ENCODE results near the gene ALDH4A1. TPM values are rescaled to one million over a fixed set of nuclear protein-coding genes. Genes with fewer than 3 reads are reported as not detected.

Gene ALDH4A1
- total and polyA plus RNA-seq, 2 experiments from 2014 or later = 103 to 122 TPM

DNA sequence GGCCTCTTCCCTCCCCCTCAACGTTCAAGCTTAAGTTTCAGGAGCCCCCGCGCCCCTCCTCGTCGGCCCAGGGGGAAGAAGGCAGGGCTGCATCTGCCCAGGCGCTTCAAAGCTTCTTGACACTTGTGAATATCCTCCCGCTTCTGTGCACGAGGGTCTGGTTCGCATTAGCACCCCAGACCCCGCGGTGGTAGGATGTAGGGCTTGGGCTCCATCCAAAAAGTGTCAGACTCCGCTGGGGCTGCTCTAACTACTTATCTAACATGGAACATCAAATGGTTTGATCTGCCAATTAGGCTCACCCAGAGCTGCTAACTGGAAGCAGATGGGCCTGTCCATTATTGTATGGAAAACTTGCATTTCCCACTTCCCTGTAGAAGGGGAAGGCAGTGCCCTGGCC, 71.8 kb downstream of the ALDH4A1 start:
- H3K9me3 ChIP-seq (ENCODE audit: low read depth) = no peaks in the 10 kb centered on the region
- no peak for DNase-seq (ENCODE audit: low read depth in 1 of 2, low spot score in 1 of 2)
- no peaks in the 10 kb centered on the region for H3K4me1 ChIP-seq (ENCODE audit: low read depth)
- TF ChIP-seq, protein P1, sequence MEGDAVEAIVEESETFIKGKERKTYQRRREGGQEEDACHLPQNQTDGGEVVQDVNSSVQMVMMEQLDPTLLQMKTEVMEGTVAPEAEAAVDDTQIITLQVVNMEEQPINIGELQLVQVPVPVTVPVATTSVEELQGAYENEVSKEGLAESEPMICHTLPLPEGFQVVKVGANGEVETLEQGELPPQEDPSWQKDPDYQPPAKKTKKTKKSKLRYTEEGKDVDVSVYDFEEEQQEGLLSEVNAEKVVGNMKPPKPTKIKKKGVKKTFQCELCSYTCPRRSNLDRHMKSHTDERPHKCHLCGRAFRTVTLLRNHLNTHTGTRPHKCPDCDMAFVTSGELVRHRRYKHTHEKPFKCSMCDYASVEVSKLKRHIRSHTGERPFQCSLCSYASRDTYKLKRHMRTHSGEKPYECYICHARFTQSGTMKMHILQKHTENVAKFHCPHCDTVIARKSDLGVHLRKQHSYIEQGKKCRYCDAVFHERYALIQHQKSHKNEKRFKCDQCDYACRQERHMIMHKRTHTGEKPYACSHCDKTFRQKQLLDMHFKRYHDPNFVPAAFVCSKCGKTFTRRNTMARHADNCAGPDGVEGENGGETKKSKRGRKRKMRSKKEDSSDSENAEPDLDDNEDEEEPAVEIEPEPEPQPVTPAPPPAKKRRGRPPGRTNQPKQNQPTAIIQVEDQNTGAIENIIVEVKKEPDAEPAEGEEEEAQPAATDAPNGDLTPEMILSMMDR (IDR thresholded peaks at IDR 0.05; ENCODE audit: low read depth, low read length) = no peak
- H3K27ac ChIP-seq = no peak overlapping the region
- no peak overlapping the region for H3K4me3 ChIP-seq
- no peaks in the 10 kb centered on the region for H3K36me3 ChIP-seq
- peaks cover 26% of the 10 kb centered on the region for H3K27me3 ChIP-seq

DNA sequence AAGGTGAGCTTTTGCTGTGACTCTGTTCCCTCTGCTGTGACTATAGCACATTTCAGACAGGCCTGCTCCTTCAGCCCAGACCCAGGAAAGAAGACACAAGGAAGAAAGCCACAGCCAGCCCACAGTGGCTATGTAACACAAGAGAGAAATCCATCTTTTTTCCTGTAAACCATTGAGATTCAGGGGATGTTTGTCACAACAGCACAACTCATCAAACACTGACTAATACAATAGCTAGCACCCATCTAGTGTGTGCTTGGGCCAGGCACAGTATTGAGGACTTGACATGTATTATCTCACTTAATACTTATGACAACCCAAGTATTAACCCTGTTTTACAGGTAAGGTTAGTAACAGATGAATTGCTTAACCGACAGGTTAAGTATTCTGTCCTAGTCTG, 72.7 kb downstream of the ALDH4A1 start:
- DNase-seq (ENCODE audit: low read depth in 1 of 2, low spot score in 1 of 2) = no peak
- H3K9me3 ChIP-seq (ENCODE audit: low read depth) = no peaks in the 10 kb centered on the region
- H3K4me3 ChIP-seq = no peak overlapping the region
- H3K27ac ChIP-seq = no peak overlapping the region
- H3K4me1 ChIP-seq (ENCODE audit: low read depth) = no peaks in the 10 kb centered on the region
- H3K36me3 ChIP-seq = no peaks in the 10 kb centered on the region
- H3K27me3 ChIP-seq = peaks cover 17% of the 10 kb centered on the region
- TF ChIP-seq, protein P1 (IDR thresholded peaks at IDR 0.05; ENCODE audit: low read depth, low read length) = no peak

DNA sequence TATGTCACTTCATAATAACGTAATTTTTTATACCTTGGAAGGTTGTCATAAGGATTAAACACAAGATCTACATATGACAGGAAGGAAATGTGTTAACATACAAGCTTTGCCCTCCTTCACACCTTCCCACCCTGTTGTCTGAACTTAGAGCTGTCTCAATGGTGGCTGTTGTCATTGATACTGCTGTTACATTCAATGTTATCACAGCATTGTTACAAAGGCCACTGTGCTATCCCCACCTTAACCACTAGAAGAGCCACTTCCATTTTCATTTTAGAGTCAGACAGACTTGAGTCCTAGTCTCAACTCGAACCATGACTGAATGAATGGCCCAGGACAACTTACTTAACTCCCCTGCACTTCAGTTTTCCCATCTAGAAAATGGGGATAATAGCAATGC, 74.1 kb downstream of the ALDH4A1 start:
- Histone ChIP-seq H3K27ac (no peak overlapping the region), H3K9me3 (ENCODE audit: low read depth) (no peaks in the 10 kb centered on the region), H3K4me3 (no peak overlapping the region), H3K27me3 (peaks cover 3% of the 10 kb centered on the region), H3K36me3 (no peaks in the 10 kb centered on the region), H3K4me1 (ENCODE audit: low read depth) (no peaks in the 10 kb centered on the region)
- DNase-seq (ENCODE audit: low read depth in 1 of 2, low spot score in 1 of 2) = no peak
- TF ChIP-seq, protein P1 (IDR thresholded peaks at IDR 0.05; ENCODE audit: low read depth, low read length) = no peak

DNA sequence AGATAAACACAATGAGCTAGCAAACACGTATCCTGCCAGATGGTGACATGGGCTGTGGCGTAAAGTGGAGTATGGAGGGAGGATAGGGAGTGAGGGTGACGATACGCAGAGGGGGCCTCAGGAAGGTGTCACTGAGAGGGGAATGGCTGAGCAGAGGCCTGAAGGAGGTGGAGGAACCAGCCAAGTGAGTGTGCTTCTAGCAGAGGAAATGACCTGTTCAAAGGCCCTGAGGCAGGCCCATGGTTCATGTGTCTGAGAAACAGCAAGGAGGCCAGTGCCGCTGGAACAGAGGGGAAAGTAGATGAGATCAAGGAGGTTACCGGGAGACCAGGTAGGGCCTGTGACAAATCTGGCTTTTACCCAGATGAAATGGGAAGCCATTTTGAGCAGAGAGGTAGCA, 78.9 kb downstream of the ALDH4A1 start:
- no peaks in the 10 kb centered on the region for H3K36me3 ChIP-seq
- no peaks in the 10 kb centered on the region for H3K4me1 ChIP-seq (ENCODE audit: low read depth)
- no peak for DNase-seq (ENCODE audit: low read depth in 1 of 2, low spot score in 1 of 2)
- TF ChIP-seq, protein P1 (IDR thresholded peaks at IDR 0.05; ENCODE audit: low read depth, low read length) = no peak
- H3K4me3 ChIP-seq = no peak overlapping the region
- peaks cover 22% of the 10 kb centered on the region for H3K27me3 ChIP-seq
- no peak overlapping the region for H3K27ac ChIP-seq
- no peaks in the 10 kb centered on the region for H3K9me3 ChIP-seq (ENCODE audit: low read depth)

Other genes starting within 250 kb of the ALDH4A1 start
- not detected in 2 replicates for gene TAS1R2, start 42.9 kb downstream of the ALDH4A1 start, total RNA-seq
- not detected in 2 replicates for gene TAS1R2, start 42.9 kb downstream of the ALDH4A1 start, polyA plus RNA-seq
- gene IFFO2, start 54.1 kb upstream of the ALDH4A1 start, total RNA-seq = 8.0 and 18.5 TPM in 2 replicates
- 0.78 and 1.8 TPM in 2 replicates for gene IFFO2, start 54.1 kb upstream of the ALDH4A1 start, polyA plus RNA-seq